ENCODE data around the gene CLK1.

- peak; percentile 24 to 64 (median 40) for TF ChIP-seq CTCF (IDR thresholded peaks at IDR 0.05)
- TF ChIP-seq EP300 (IDR thresholded peaks at IDR 0.05), result no peak
- no peak for TF ChIP-seq POLR2A (IDR thresholded peaks at IDR 0.05)
- TF ChIP-seq POLR2AphosphoS5 (IDR thresholded peaks at IDR 0.05), result no peak
These were observed 41.3 kb upstream of the CLK1 start for GRCh38 chr2:200905618-200906296.

Measured in gastroesophageal sphincter (tissue), 3 donors.